ENCODE results near the gene SOX12. TPM values are rescaled to one million over a fixed set of nuclear protein-coding genes. Genes with fewer than 3 reads are reported as not detected.

The SOX12 gene
- total RNA-seq: 14.9 and 17.6 TPM in 2 replicates

DNA sequence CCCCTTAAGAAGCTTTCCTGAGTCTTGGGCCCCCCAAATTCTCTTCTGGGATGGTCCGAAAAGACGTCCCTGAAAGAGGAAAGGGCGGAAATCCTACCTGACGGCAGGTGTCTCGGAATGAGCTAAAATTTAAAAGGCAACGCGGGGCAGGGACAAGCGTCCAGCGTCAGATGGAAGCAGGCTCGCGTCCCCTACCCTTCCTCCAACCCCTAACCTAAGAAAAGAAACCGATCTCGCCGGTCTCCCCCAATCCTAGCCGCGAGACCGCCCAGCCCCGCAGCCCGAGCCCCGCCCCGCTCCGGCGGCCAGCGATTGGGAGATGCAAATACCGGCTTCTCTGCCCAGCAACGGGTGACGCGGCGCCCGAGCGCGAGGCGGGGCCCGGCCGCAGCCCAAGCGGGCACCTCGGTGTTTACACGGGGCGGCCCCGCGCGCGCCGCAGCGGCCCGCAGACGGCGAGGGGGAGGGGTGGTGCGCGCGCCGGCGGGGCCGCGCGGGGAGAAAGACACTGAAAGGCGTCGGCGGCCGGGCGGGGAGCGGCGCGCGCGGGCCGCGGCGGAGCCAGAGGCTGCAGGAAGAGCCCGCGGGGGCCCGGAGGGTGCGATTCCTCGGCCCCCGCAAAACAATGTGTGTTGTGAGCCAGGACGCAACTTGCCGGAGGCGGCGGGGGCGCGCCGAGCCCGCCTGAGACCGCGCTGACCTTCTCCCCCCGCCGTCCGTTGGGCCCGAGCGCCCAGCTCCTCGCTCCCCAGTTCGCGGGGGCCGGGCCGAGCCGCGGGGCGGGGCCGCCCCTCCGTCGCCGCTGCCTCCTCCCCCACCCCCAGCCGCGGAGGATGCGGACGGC lies at the start of gene SOX12:
SOX12 (plus strand) TSS at position 508 of the 844 bp plus-strand sequence. CDS start 373 bp downstream, outside the sequence.

GRCh38 chr20:290084-290831 lies 35.1 kb upstream of the SOX12 start, which contains the start of gene C20orf96:
TSS of gene C20orf96 (minus strand) at chr20:290750. CDS start at chr20:290610, 140 bp downstream.

GRCh38 chr20:297098-297924 lies 28.0 kb upstream of the SOX12 start, which contains the start of gene ZCCHC3:
TSS of gene ZCCHC3 (plus strand) at chr20:297570. CDS start at chr20:297587, 17 bp downstream.

GRCh38 chr20:346640-347316 lies 21.4 kb downstream of the SOX12 start, which contains the start of gene NRSN2:
TSS of gene NRSN2 (plus strand) at chr20:347111. CDS start at chr20:349644, 2,533 bp downstream.

Other genes with a start within 250 kb of the SOX12 start
- gene DEFB125, start 237.9 kb upstream of the SOX12 start, total RNA-seq: not detected in 2 replicates
- not detected in 2 replicates for gene DEFB126, start 183.0 kb upstream of the SOX12 start, total RNA-seq
- not detected in 2 replicates for gene DEFB127, start 168.1 kb upstream of the SOX12 start, total RNA-seq
- not detected in 2 replicates for gene DEFB128, start 135.8 kb upstream of the SOX12 start, total RNA-seq
- not detected in 2 replicates for gene DEFB129, start 98.3 kb upstream of the SOX12 start, total RNA-seq
- not detected in 2 replicates for gene DEFB132, start 67.8 kb upstream of the SOX12 start, total RNA-seq
- gene C20orf96, start 34.8 kb upstream of the SOX12 start, total RNA-seq: 0.98 and 2.4 TPM in 2 replicates
- gene ZCCHC3, start 28.0 kb upstream of the SOX12 start, total RNA-seq: 22.4 and 24.9 TPM in 2 replicates
- gene NRSN2, start 21.6 kb downstream of the SOX12 start, total RNA-seq: 26.3 and 32.2 TPM in 2 replicates
- gene TRIB3, start 55.2 kb downstream of the SOX12 start, total RNA-seq: 8.2 and 41.8 TPM in 2 replicates
- gene RBCK1, start 82.7 kb downstream of the SOX12 start, total RNA-seq: 73.9 and 96.6 TPM in 2 replicates
- gene TBC1D20, start 137.0 kb downstream of the SOX12 start, total RNA-seq: 38.1 and 53.6 TPM in 2 replicates
- gene CSNK2A1, start 218.2 kb downstream of the SOX12 start, total RNA-seq: 65.2 and 107 TPM in 2 replicates

All from placental epithelial cell (primary cell).